Measurements from ENCODE around the gene MPND. TPM values are rescaled to one million over a fixed set of nuclear protein-coding genes. Genes with fewer than 3 reads are reported as not detected.

Gene MPND
- total RNA-seq, 4 donors from 2014 or later, result 2.7 to 3.1 (median 3.0) TPM

DNA sequence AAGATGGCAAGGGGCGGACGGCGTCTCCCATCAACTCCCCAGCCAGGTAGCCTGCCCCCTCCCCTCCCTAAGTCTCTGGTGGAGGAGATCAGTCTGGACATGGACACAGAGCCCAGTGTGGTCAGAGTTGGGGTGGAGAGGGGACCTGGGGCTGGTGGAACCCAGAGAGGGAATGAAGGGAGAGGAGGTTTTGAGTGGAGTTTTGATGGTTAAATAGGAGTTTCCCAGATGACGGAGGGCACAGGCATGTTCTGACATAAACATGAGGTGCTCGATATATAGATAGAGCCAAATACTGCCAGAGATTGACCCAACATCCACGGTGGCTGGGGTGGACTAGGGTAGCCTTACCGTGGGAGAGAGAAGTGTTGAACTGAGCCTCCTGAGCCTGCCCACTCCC is 24.9 kb upstream of the MPND start:
- no peak overlapping the region for H3K27ac ChIP-seq
- no peaks in the 10 kb centered on the region for H3K27me3 ChIP-seq
- H3K4me3 ChIP-seq, result no peak overlapping the region
- TF ChIP-seq, protein P1, sequence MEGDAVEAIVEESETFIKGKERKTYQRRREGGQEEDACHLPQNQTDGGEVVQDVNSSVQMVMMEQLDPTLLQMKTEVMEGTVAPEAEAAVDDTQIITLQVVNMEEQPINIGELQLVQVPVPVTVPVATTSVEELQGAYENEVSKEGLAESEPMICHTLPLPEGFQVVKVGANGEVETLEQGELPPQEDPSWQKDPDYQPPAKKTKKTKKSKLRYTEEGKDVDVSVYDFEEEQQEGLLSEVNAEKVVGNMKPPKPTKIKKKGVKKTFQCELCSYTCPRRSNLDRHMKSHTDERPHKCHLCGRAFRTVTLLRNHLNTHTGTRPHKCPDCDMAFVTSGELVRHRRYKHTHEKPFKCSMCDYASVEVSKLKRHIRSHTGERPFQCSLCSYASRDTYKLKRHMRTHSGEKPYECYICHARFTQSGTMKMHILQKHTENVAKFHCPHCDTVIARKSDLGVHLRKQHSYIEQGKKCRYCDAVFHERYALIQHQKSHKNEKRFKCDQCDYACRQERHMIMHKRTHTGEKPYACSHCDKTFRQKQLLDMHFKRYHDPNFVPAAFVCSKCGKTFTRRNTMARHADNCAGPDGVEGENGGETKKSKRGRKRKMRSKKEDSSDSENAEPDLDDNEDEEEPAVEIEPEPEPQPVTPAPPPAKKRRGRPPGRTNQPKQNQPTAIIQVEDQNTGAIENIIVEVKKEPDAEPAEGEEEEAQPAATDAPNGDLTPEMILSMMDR (IDR thresholded peaks at IDR 0.05 in 4 of 5, conservative IDR thresholded peaks at IDR 0.05 in 1 of 5), result no peak
- TF ChIP-seq POLR2A (IDR thresholded peaks at IDR 0.05), result no peak
- no peak for ATAC-seq
- no peaks in the 10 kb centered on the region for H3K36me3 ChIP-seq
- in situ Hi-C loops (cut with MboI; ENCODE audit: low sequenced_read_pairs in 4 of 4), result no loop called here
- H3K4me1 ChIP-seq, result no peaks in the 10 kb centered on the region
- DNase-seq, result no peak
- no peaks in the 10 kb centered on the region for H3K9me3 ChIP-seq
- intact Hi-C loops (cut with DNase I; ENCODE audit: low total_unique reads), result no loop called here

DNA sequence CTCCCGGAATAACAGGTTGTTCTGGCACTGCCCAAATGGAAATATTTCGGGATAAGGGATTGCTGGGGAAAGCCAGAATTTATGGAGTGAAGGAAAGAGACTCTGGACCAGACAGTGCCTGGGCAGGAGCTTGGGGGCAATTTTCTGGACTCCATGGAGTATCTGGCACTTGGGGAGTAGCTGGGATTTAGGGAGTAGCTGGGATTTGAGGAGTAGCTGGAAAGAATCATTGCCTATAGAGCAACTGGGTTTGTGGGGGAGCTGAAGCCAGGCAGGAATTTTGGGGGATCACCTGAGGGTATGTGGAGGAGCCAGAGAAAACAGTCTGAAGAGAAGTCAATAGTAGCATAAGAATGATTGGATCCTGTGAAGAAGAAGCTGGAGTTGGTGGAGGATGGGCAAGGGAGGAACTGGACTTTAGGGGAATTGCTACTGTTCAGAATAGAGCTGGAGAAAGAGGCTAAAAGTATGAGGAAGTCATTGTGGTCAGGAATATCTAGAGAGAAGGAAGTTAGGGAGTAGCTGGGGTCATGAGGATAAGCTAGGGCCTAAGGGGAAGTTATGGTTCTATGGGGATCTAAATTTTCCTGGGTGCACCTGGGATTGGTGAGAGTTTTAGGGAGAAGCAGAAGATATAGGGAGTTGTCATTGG is 24.2 kb upstream of the MPND start:
- Histone ChIP-seq H3K27me3 (no peaks in the 10 kb centered on the region), H3K9me3 (no peaks in the 10 kb centered on the region), H3K4me3 (no peak overlapping the region), H3K36me3 (no peaks in the 10 kb centered on the region), H3K27ac (no peak overlapping the region), H3K4me1 (no peaks in the 10 kb centered on the region)
- in situ Hi-C loops (cut with MboI; ENCODE audit: low sequenced_read_pairs in 4 of 4) (no loop called here), intact Hi-C loops (cut with DNase I; ENCODE audit: low total_unique reads) (no loop called here)
- no peak for TF ChIP-seq POLR2A (IDR thresholded peaks at IDR 0.05)
- TF ChIP-seq, protein P1 (IDR thresholded peaks at IDR 0.05 in 4 of 5, conservative IDR thresholded peaks at IDR 0.05 in 1 of 5), result no peak
- no peak for ATAC-seq
- DNase-seq, result no peak

DNA sequence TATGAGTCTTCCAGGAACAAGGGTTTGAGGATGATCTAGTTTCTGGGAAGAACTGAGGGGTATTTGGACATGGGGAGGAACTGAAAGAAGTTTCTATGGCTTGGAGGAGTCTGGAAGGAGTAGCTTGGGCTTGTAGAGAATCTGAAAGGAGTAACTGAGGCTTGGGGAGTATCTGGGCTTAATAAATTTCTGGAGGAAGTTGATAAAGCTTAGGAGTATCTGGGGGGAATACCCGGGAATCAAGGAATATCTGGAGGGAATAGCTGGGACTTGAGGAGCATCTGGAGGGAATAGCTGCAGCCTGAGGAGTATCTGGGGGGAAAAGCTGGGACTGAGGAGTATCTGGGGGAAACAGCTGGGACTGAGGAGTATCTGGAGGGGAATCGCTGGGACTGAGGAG is 22.9 kb upstream of the MPND start:
- TF ChIP-seq POLR2A (IDR thresholded peaks at IDR 0.05), result no peak
- TF ChIP-seq, protein P1 (IDR thresholded peaks at IDR 0.05 in 4 of 5, conservative IDR thresholded peaks at IDR 0.05 in 1 of 5), result no peak
- no peak for DNase-seq
- no peaks in the 10 kb centered on the region for H3K9me3 ChIP-seq
- H3K27me3 ChIP-seq, result no peaks in the 10 kb centered on the region
- H3K4me3 ChIP-seq, result no peak overlapping the region
- H3K36me3 ChIP-seq, result no peaks in the 10 kb centered on the region
- no peaks in the 10 kb centered on the region for H3K4me1 ChIP-seq
- intact Hi-C loops (cut with DNase I; ENCODE audit: low total_unique reads) (no loop called here), in situ Hi-C loops (cut with MboI; ENCODE audit: low sequenced_read_pairs in 4 of 4) (no loop called here)
- ATAC-seq, result no peak
- H3K27ac ChIP-seq, result no peak overlapping the region

DNA sequence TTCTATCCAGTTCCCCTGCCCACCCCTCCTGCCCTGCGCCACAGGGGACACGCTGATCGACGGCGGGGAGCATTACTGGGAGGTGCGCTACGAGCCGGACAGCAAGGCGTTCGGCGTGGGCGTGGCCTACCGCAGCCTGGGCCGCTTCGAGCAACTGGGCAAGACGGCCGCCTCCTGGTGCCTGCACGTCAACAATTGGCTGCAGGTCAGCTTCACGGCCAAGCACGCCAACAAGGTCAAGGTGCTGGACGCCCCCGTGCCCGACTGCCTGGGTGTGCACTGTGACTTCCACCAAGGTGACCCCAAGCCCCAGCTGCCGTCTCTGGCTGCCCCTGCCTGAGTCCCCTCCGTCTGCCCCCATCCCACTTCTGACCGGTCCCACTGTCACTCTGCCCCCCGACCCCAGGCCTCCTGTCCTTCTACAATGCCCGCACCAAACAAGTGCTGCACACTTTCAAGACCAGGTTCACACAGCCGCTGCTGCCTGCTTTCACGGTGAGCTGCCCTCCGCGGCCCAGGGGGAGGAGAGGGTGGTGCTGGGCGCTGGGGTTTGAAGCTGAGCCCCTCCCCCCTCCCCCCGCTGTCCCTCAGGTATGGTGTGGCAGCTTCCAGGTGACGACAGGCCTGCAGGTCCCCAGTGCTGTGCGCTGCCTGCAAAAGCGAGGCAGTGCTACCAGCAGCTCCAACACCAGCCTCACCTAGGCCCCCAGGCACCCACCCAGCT is 20.3 kb upstream of the MPND start:
- TF ChIP-seq POLR2A (IDR thresholded peaks at IDR 0.05), result no peak
- TF ChIP-seq, protein P1 (IDR thresholded peaks at IDR 0.05 in 4 of 5, conservative IDR thresholded peaks at IDR 0.05 in 1 of 5), result no peak
- Histone ChIP-seq H3K4me3 (no peak overlapping the region), H3K36me3 (no peaks in the 10 kb centered on the region), H3K4me1 (peaks cover 0 to 13% of the 10 kb centered on the region in 2 donors), H3K27me3 (peaks cover 11 to 17% (median 16%) of the 10 kb centered on the region in 3 donors), H3K9me3 (no peaks in the 10 kb centered on the region), H3K27ac (no peak overlapping the region)
- in situ Hi-C loops (cut with MboI; ENCODE audit: low sequenced_read_pairs in 4 of 4) (no loop called here), intact Hi-C loops (cut with DNase I; ENCODE audit: low total_unique reads) (no loop called here)
- ATAC-seq (no peak), DNase-seq (no peak)
